Tibial nerve (tissue), 4 donors: ENCODE data around the gene ASTL. TPM values are rescaled to one million over a fixed set of nuclear protein-coding genes. Genes with fewer than 3 reads are reported as not detected.

Experiments
- DNase-seq, 2 donors: peaks; one replicate each; pipeline ENCODE4 v3.0.0-alpha.2; 2019; ENCODE audit warnings: low spot score in 2 of 2
- H3K27ac ChIP-seq, 4 donors: fragments of 200-600 bp; sonication (generic) in 3 of 4; one replicate each; pipeline ENCODE4 v1.5.1; 2017 to 2019; ENCODE audit warnings: mild to moderate bottlenecking in 1 of 4
- H3K27me3 ChIP-seq, 2 donors: fragments of 200-600 bp; sonication (generic) in 1 of 2; one replicate each; pipeline versions ENCODE4 v1.5.1 to v1.6.0; 2017 to 2019
- H3K36me3 ChIP-seq, 3 donors: fragments of 200-600 bp; sonication (generic); one replicate each; pipeline ENCODE4 v1.5.1; 2018 to 2019
- H3K4me1 ChIP-seq, 4 donors: fragments of 200-600 bp; sonication (generic) in 3 of 4; one replicate each; pipeline ENCODE4 v1.5.1; 2017 to 2019
- H3K4me3 ChIP-seq, 4 donors: fragments of 200-600 bp; sonication (generic) in 3 of 4; one replicate each; pipeline ENCODE4 v1.5.1; 2017 to 2019; ENCODE audit warnings: mild to moderate bottlenecking in 1 of 4, moderate library complexity in 1 of 4
- H3K9me3 ChIP-seq, 4 donors: fragments of 200-600 bp; sonication (generic) in 3 of 4; one replicate each; pipeline ENCODE4 v1.5.1; 2017 to 2019
- CTCF ChIP-seq, 5 experiments: fragments of 200-600 bp in 3 of 5; fragments of 450-650 bp in 2 of 5; sonication (generic) in 3 of 5; IDR thresholded peaks; one replicate each; pipeline ENCODE4 v1.5.1; 2016 to 2019; ENCODE audit warnings: antibody characterized with exemption in 5 of 5, mild to moderate bottlenecking in 3 of 5, moderate library complexity in 2 of 5
- EP300 ChIP-seq, 2 donors: sonication (generic); formaldehyde crosslinking; IDR thresholded peaks; one replicate each; pipeline ENCODE4 v1.6.1; 2017; ENCODE audit warnings: antibody characterized with exemption in 2 of 2, mild to moderate bottlenecking in 1 of 2
- POLR2A ChIP-seq, 2 donors: fragments of 450-650 bp; IDR thresholded peaks; one replicate each; pipeline ENCODE4 v1.6.1; 2017; ENCODE audit warnings: antibody characterized with exemption in 2 of 2, mild to moderate bottlenecking in 2 of 2, moderate library complexity in 2 of 2
- WGBS, 2 donors: methylation state at CpG; one replicate each; pipeline ENCODE4 v1.1.5; 2018; 5-methylcytosine and 5-hydroxymethylcytosine counted together
- total RNA-seq, 4 donors: library from RNA; depleted of rRNA; stranded (reverse); fragments of >200 nt; gene quantifications; one replicate each; pipeline ENCODE4 v1.1.0, GENCODE V29; 2016

The ASTL gene
- total RNA-seq, 4 donors from 2014 or later = 0.60 TPM; not detected in 3

DNA sequence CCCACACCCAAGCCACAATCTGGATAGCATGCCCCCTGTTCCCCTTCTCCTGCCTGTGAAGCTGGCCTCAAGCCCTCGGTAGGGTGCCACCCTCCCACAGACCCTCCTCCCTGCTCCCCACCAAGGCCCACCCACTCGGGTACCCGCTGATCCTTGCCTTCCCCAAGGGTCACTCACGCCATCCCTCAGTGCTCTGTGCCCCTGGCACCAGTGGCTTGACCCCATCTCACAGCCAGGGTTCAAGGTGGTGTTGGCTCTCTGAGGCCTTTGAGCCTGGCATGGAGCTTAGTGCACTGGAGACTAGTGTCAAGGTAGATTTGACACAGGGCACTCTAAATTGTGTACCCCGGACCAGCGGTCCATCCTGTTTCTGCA is 33.8 kb downstream of the ASTL start:
- no peak for DNase-seq
- 83 to 86% methylated on average over 6 of the region's 6 CpGs for WGBS, 2 donors
- Histone ChIP-seq H3K36me3 (no peaks in the 10 kb centered on the region), H3K9me3 (peaks cover 0 to 21% (median 4%) of the 10 kb centered on the region in 4 donors), H3K27ac (no peak overlapping the region), H3K4me1 (peaks cover 0 to 19% (median 0%) of the 10 kb centered on the region in 4 donors), H3K27me3 (no peaks in the 10 kb centered on the region), H3K4me3 (no peak overlapping the region)
- TF ChIP-seq CTCF (IDR thresholded peaks at IDR 0.05) (no peak), EP300 (IDR thresholded peaks at IDR 0.05) (no peak), POLR2A (IDR thresholded peaks at IDR 0.05) (no peak)

DNA sequence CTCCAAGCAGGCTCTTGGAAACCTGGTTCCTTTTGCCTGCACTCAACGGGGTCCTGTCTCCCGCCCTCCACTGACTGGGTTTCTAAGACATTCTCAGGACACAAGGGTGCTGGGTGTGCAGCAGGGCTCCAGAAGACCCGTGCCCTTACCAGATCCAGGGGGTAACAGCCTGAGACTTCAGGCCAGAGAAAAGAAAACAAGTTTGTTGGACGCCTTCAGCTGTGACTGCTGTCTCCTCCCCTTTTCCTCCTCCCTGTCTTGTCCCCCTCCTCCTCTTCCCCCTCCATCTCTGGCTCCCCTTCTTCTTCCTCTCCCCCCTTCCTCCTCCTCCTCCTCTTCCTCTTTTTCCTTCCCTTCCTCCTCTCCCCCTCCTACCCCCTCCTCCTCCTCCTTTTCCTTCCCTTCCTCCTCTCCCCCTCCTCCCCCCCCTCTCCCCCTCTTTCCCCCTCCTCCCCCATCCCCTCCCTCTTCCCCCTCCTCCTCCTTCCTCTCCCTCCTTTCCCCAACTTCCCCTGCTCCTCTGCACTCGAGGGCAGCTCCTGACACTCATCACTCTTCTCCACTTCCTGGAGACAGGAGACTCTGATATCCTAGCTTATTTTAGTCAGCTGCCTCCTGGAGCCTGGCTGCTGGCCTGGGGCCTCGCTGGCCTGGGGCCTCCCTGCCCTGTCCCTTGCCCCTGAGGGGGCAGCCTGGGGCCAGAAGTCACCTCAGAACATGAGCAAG is 34.4 kb downstream of the ASTL start:
- peak in 1 of 2 donors; percentile 5 for DNase-seq
- no peak overlapping the region for H3K4me3 ChIP-seq
- WGBS, 2 donors = 27 to 30% methylated on average over 6 of the region's 6 CpGs
- H3K27me3 ChIP-seq = no peaks in the 10 kb centered on the region
- H3K36me3 ChIP-seq = no peaks in the 10 kb centered on the region
- H3K27ac ChIP-seq = no peak overlapping the region
- H3K4me1 ChIP-seq = peaks cover 0 to 13% (median 0%) of the 10 kb centered on the region in 4 donors
- H3K9me3 ChIP-seq = peaks cover 0 to 21% (median 4%) of the 10 kb centered on the region in 4 donors
- TF ChIP-seq EP300 (IDR thresholded peaks at IDR 0.05) (no peak), POLR2A (IDR thresholded peaks at IDR 0.05) (no peak), CTCF (IDR thresholded peaks at IDR 0.05) (no peak)

DNA sequence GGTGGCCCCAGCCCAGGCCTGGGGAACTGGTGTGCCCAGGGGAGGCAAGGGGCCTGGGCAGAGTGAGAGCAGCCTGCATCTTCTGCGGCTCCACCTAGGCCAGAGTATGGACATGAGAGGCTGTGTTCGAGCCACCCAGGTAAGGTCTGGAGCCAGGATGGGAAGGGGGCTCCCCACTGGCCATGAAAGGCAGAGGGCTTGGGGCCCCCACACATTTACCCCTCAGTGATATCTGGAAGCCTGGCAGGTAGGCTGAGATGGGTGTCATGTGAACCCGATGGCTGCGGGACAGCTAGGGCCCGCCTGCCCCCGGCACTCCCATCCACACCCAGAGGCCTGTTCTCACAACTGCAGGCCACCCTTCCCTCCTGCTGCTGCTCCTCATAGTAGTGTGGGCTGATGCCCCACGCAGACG is 35.1 kb downstream of the ASTL start:
- WGBS, 2 donors = 81 to 83% methylated on average over 5 to 8 of the region's 8 CpGs
- no peaks in the 10 kb centered on the region for H3K36me3 ChIP-seq
- H3K4me1 ChIP-seq = peaks cover 0 to 6% (median 0%) of the 10 kb centered on the region in 4 donors
- no peaks in the 10 kb centered on the region for H3K27me3 ChIP-seq
- TF ChIP-seq POLR2A (IDR thresholded peaks at IDR 0.05) (no peak), EP300 (IDR thresholded peaks at IDR 0.05) (no peak), CTCF (IDR thresholded peaks at IDR 0.05) (no peak)
- no peak overlapping the region for H3K27ac ChIP-seq
- H3K9me3 ChIP-seq = peaks cover 0 to 21% (median 4%) of the 10 kb centered on the region in 4 donors
- H3K4me3 ChIP-seq = no peak overlapping the region
- peak in 1 of 2 donors; percentile 3 for DNase-seq

- H3K27ac ChIP-seq = no peak overlapping the region
- peak in 1 of 2 donors; percentile 2 for DNase-seq
- no peak for TF ChIP-seq CTCF (IDR thresholded peaks at IDR 0.05)
- TF ChIP-seq POLR2A (IDR thresholded peaks at IDR 0.05) = no peak
- no peak for TF ChIP-seq EP300 (IDR thresholded peaks at IDR 0.05)
- no peaks in the 10 kb centered on the region for H3K36me3 ChIP-seq
- H3K4me3 ChIP-seq = no peak overlapping the region
- no peaks in the 10 kb centered on the region for H3K27me3 ChIP-seq
- 96 to 98% methylated on average over 15 of the region's 15 CpGs for WGBS, 2 donors
- peaks cover 0 to 5% (median 0%) of the 10 kb centered on the region in 4 donors for H3K4me1 ChIP-seq
- H3K9me3 ChIP-seq = peaks cover 0 to 21% (median 4%) of the 10 kb centered on the region in 4 donors
These were observed 35.6 kb downstream of the ASTL start for GRCh38 chr2:96102596-96103186.

DNA sequence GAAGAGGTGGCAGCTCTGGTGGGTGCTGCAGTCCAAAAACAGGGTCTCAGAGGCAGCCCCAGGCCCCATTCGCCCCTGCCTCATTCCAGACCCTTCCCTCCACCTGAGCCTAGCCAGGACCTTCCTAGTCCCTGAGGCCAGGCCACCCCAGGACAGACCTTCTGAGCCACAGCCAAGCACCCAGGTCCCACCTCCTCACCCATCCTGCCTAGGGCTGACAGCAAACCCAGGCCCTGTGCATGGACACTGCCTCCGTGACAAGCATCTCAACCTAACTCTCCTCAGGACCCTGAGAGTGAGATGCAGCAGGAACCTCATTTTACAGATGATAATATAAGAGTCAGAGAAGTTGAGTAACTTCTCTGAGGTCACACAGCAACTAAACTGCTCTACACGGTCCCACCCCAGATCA is 37.4 kb downstream of the ASTL start:
- H3K27ac ChIP-seq = no peak overlapping the region
- peaks cover 0 to 5% (median 0%) of the 10 kb centered on the region in 4 donors for H3K4me1 ChIP-seq
- no peaks in the 10 kb centered on the region for H3K27me3 ChIP-seq
- H3K36me3 ChIP-seq = no peaks in the 10 kb centered on the region
- peaks cover 0 to 13% (median 4%) of the 10 kb centered on the region in 4 donors for H3K9me3 ChIP-seq
- H3K4me3 ChIP-seq = no peak overlapping the region
- DNase-seq = no peak
- TF ChIP-seq EP300 (IDR thresholded peaks at IDR 0.05) (no peak), CTCF (IDR thresholded peaks at IDR 0.05) (no peak), POLR2A (IDR thresholded peaks at IDR 0.05) (no peak)
- 67 to 93% methylated on average over 2 to 3 of the region's 3 CpGs for WGBS, 2 donors
